GM12892 (cell line): ENCODE results near the gene LMTK3.

ENCODE experiments used
- POLR2A ChIP-seq: IDR thresholded peaks from 2 replicates; pipeline ENCODE4 v1.6.1; 2011; ENCODE audit warnings: low read depth, low read length, control low read depth
- POLR2AphosphoS5 ChIP-seq: IDR thresholded peaks from 2 replicates; pipeline ENCODE4 v1.6.1; 2011; ENCODE audit warnings: low read depth, low read length, control low read depth
- TAF1 ChIP-seq: IDR thresholded peaks from 2 replicates; pipeline ENCODE4 v1.6.1; 2011; ENCODE audit warnings: low read depth, mild to moderate bottlenecking, control low read depth, low read length, borderline replicate concordance

DNA sequence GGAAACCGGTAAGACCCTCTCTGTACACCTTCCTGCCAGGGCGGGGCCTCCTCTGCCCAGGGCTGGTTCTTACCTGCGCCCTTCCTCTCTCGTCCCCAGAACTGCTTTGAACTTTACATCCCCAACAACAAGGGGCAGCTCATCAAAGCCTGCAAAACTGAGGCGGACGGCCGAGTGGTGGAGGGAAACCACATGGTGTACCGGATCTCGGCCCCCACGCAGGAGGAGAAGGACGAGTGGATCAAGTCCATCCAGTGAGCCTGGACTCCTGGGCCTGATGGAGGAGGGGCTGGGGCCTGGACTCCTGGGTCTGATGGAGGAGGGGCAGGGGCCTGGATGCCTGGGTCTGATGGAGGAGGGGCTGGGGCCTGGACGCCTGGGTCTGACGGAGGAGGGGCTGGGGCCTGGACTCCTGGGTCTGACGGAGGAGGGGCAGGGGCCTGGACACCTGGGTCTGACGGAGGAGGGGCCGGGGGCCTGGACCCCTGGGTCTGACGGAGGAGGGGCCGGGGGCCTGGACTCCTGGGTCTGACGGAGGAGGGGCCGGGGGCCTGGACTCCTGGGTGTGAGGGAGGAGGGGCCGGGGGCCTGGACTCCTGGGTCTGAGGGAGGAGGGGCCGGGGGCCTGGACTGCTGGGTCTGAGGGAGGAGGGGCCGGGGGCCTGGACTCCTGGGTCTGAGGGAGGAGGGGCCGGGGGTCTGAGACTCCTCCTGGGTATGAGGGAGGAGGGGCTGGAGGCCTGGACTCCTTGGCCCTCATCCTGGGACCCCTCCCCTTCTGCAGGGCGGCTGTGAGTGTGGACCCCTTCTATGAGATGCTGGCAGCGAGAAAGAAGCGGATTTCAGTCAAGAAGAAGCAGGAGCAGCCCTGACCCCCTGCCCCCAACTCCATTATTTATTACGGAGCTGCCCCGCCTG lies 33.0 kb downstream of the LMTK3 start:
- TF ChIP-seq POLR2A (no peak), POLR2AphosphoS5 (no peak), TAF1 (no peak)
